Upper lobe of right lung (tissue), 1 donor: ENCODE results near the gene SKIC2. TPM values are rescaled to one million over a fixed set of nuclear protein-coding genes. Genes with fewer than 3 reads are reported as not detected.

Experiments used
- ATAC-seq: fragments of 200-7000 bp; cut with Tn5 transposase; one replicate; pipeline ENCODE4 v1.9.1; 2020; ENCODE audit warnings: mild to moderate bottlenecking, moderate library complexity
- DNase-seq: peaks from one replicate; pipeline ENCODE4 v3.0.0-alpha.2; 2020
- H3K27ac ChIP-seq: fragments of 200-600 bp; one replicate; pipeline ENCODE4 v1.8.0; 2022
- H3K27me3 ChIP-seq: fragments of 200-600 bp; one replicate; pipeline ENCODE4 v1.8.0; 2022; ENCODE audit warnings: mild to moderate bottlenecking
- H3K36me3 ChIP-seq: fragments of 200-600 bp; one replicate; pipeline ENCODE4 v1.8.0; 2022
- H3K4me1 ChIP-seq: fragments of 200-600 bp; one replicate; pipeline ENCODE4 v1.8.0; 2022
- H3K4me3 ChIP-seq: fragments of 200-600 bp; one replicate; pipeline ENCODE4 v1.8.0; 2022; ENCODE audit warnings: mild to moderate bottlenecking
- H3K9me3 ChIP-seq: fragments of 200-600 bp; one replicate; pipeline ENCODE4 v1.8.0; 2022
- intact Hi-C: fragments of 100-400 bp; cut with DNase I; formaldehyde crosslinking; loops from one replicate; pipeline ENCODE4 v1.11.0; 2022
- total RNA-seq: library from RNA; stranded (reverse); fragmentation: NEBNext Ultra II Directional; extraction: Animal tissue kit (Norgen Biotek cat#: 25700); gene quantifications from one replicate; pipeline ENCODE4 v1.2.1, GENCODE V29; 2021
- TF ChIP-seq, protein P1 (sequence below): fragments of 200-600 bp; IDR thresholded peaks from one replicate; pipeline ENCODE4 v1.8.0; 2022; ENCODE audit warnings: antibody characterized with exemption
- donor health status: DM: no; HTN: yes; CAD: no; lungs with severe emphysema.

Gene SKIC2
- total RNA-seq, 1 donor from 2014 or later = 58.8 TPM

DNA sequence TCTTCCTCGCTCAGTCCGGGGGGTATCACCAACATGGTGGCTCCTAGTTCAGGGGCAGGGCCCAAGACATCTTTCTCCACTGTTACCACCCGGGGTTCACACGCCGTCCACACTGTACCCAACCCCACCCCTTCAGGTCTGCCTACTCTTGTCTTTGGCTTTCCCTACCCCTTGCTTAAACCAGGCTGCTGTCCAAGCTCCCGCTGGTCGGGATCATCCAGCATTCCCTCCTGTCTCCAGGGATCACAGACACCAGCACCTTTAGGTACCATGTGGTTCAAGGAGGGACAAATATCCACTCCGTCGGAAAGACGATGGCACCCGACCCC is 599 bp upstream of the SKIC2 start:
- Histone ChIP-seq H3K9me3 (no peaks in the 10 kb centered on the region), H3K4me1 (peaks cover 21% of the 10 kb centered on the region), H3K27ac (peak overlapping the region; percentile 92), H3K4me3 (peak overlapping the region; percentile 98), H3K36me3 (peaks cover 70% of the 10 kb centered on the region), H3K27me3 (no peaks in the 10 kb centered on the region)
- ATAC-seq (peak; percentile 1), DNase-seq (no peak)
- intact Hi-C loops = no loop called here
- TF ChIP-seq, protein P1, sequence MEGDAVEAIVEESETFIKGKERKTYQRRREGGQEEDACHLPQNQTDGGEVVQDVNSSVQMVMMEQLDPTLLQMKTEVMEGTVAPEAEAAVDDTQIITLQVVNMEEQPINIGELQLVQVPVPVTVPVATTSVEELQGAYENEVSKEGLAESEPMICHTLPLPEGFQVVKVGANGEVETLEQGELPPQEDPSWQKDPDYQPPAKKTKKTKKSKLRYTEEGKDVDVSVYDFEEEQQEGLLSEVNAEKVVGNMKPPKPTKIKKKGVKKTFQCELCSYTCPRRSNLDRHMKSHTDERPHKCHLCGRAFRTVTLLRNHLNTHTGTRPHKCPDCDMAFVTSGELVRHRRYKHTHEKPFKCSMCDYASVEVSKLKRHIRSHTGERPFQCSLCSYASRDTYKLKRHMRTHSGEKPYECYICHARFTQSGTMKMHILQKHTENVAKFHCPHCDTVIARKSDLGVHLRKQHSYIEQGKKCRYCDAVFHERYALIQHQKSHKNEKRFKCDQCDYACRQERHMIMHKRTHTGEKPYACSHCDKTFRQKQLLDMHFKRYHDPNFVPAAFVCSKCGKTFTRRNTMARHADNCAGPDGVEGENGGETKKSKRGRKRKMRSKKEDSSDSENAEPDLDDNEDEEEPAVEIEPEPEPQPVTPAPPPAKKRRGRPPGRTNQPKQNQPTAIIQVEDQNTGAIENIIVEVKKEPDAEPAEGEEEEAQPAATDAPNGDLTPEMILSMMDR = no peak

DNA sequence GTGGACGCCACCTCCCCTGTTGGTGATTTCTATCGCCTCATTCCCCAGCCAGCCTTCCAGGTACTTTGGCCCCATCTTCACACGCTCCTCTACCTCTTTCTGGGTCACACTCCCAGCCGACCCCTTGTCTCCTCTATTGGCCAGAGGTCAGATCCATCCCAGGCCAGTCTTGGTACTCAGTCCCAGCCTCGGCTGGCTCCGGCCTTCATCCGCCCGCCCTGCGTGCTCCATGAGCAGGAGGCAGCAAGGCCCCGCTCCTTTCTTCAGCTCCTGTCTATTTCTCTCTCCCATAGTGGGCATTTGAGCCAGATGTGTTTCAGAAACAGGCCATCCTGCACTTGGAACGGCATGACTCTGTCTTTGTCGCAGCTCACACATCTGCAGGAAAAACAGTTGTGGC is 2.6 kb downstream of the SKIC2 start:
- Histone ChIP-seq H3K36me3 (peaks cover 69% of the 10 kb centered on the region), H3K27me3 (no peaks in the 10 kb centered on the region), H3K4me3 (no peak overlapping the region), H3K27ac (no peak overlapping the region), H3K9me3 (no peaks in the 10 kb centered on the region), H3K4me1 (peaks cover 21% of the 10 kb centered on the region)
- intact Hi-C loops = no loop called here
- no peak for ATAC-seq
- TF ChIP-seq, protein P1 = no peak
- DNase-seq = no peak

DNA sequence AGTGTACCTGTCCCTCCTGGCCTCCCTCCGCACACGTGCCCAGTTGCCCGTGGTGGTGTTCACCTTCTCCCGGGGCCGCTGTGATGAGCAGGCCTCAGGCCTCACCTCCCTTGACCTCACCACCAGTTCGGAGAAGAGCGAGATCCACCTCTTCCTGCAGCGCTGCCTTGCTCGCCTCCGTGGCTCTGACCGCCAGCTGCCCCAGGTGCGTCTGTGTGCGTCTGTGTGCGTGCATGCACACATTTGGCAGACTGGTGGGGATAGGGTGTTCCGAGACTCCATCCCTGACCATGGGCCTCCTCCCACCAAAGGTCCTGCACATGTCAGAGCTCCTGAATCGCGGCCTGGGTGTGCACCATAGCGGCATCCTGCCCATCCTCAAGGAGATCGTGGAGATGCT is 4.9 kb downstream of the SKIC2 start:
- intact Hi-C loops = no loop called here
- no peaks in the 10 kb centered on the region for H3K27me3 ChIP-seq
- no peak overlapping the region for H3K27ac ChIP-seq
- DNase-seq = no peak
- H3K4me3 ChIP-seq = no peak overlapping the region
- H3K9me3 ChIP-seq = no peaks in the 10 kb centered on the region
- TF ChIP-seq, protein P1 = no peak
- ATAC-seq = no peak
- H3K4me1 ChIP-seq = peaks cover 10% of the 10 kb centered on the region
- peaks cover 86% of the 10 kb centered on the region for H3K36me3 ChIP-seq

DNA sequence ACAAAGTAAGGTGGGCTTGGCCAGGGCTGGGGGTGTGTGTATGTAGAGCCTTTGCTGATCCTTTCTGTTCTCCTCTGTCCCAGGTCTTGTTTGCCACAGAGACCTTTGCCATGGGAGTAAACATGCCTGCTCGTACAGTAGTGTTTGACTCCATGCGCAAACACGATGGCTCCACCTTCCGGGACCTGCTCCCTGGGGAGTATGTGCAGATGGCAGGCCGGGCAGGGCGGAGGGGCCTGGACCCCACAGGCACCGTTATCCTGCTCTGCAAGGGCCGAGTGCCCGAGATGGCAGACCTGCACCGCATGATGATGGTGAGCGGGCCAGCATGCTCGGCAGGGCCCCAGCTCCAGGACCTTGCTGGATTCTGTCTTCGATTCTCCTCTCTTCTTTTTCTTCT is 6.7 kb downstream of the SKIC2 start:
- H3K36me3 ChIP-seq = peaks cover 91% of the 10 kb centered on the region
- no peaks in the 10 kb centered on the region for H3K27me3 ChIP-seq
- TF ChIP-seq, protein P1 = no peak
- no peak overlapping the region for H3K4me3 ChIP-seq
- H3K9me3 ChIP-seq = no peaks in the 10 kb centered on the region
- ATAC-seq (no peak), DNase-seq (no peak)
- intact Hi-C loops = no loop called here
- H3K4me1 ChIP-seq = peaks cover 1% of the 10 kb centered on the region
- no peak overlapping the region for H3K27ac ChIP-seq

DNA sequence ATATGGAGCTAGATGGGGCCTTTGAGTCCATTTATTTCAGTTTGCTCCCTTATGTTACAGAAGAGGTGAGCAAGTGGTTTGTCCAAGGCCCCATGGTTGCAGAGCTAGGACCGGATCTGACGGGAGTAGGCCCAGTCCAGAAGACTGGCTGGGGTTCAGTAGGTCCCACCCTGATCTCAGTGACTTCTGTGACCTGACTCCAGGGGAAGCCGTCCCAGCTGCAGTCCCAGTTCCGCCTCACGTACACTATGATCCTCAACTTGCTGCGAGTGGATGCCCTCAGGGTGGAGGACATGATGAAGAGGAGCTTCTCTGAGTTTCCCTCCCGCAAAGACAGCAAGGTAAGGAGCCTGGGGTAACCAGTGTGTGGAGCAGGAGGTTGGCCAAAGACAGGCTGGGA is 7.5 kb downstream of the SKIC2 start:
- intact Hi-C loops = no loop called here
- Histone ChIP-seq H3K36me3 (peaks cover 83% of the 10 kb centered on the region), H3K27ac (no peak overlapping the region), H3K9me3 (no peaks in the 10 kb centered on the region), H3K4me3 (no peak overlapping the region), H3K27me3 (no peaks in the 10 kb centered on the region), H3K4me1 (peaks cover 9% of the 10 kb centered on the region)
- DNase-seq (no peak), ATAC-seq (no peak)
- TF ChIP-seq, protein P1 = no peak
